Activated B cell treated with CpG ODN at 0.5 μM for 24 hours (primary cell): ENCODE data around the gene KIF5B. TPM values are rescaled to one million over a fixed set of nuclear protein-coding genes. Genes with fewer than 3 reads are reported as not detected.
"Not testable (repeated sequence)": the region's sequence is repeated elsewhere in the genome, so short reads cannot be mapped to it uniquely, and the experiment has no call there.

Experiments
- ATAC-seq: fragments of 200-7000 bp; cut with Tn5 transposase; one replicate; pipeline ENCODE4 v1.10.0; 2021; ENCODE audit warnings: low read depth, mild to moderate bottlenecking, moderate library complexity
- CTCF ChIA-PET: fragments of 350-600 bp; sonication (Branson Sonifier 250); formaldehyde crosslinking; loops from one replicate; lab custom pipeline; 2021; ENCODE audit warnings: antibody characterized with exemption; lab: Charles Lee
- POLR2A ChIA-PET: fragments of 350-600 bp; sonication (Branson Sonifier 250); formaldehyde crosslinking; loops from one replicate; lab custom pipeline; 2021; ENCODE audit warnings: antibody characterized with exemption; lab: Charles Lee
- DNase-seq: peaks from one replicate; pipeline ENCODE4 v3.0.0; 2022
- H3K27ac Mint-ChIP-seq: one replicate; pipeline ENCODE4 v1.8.0; 2020; ENCODE audit warnings: mixed read lengths
- H3K27me3 Mint-ChIP-seq: one replicate; pipeline ENCODE4 v1.8.0; 2021; ENCODE audit warnings: mixed read lengths
- H3K36me3 Mint-ChIP-seq: one replicate; pipeline ENCODE4 v1.8.0; 2021; ENCODE audit warnings: low read depth, mixed read lengths
- H3K4me1 Mint-ChIP-seq: one replicate; pipeline ENCODE4 v1.8.0; 2021; ENCODE audit warnings: mixed read lengths
- H3K4me3 Mint-ChIP-seq: one replicate; pipeline ENCODE4 v1.8.0; 2020; ENCODE audit warnings: mild to moderate bottlenecking, mixed read lengths
- H3K9me3 Mint-ChIP-seq: one replicate; pipeline ENCODE4 v1.8.0; 2020; ENCODE audit warnings: mixed read lengths
- CTCF ChIP-seq: fragments of 200-600 bp; IDR thresholded peaks from one replicate; pipeline ENCODE4 v1.8.0; 2022; ENCODE audit warnings: antibody characterized with exemption, mild to moderate bottlenecking
- intact Hi-C: fragments of 100-400 bp; cut with micrococcal nuclease; formaldehyde crosslinking; loops from one replicate; pipeline ENCODE4 v1.15.1; 2024
- total RNA-seq: library from RNA; stranded (reverse); gene quantifications from 2 replicates; pipeline ENCODE4 v1.2.3, GENCODE V29; 2022

The KIF5B gene
- total RNA-seq, 1 donor from 2014 or later = 45.0 TPM

DNA sequence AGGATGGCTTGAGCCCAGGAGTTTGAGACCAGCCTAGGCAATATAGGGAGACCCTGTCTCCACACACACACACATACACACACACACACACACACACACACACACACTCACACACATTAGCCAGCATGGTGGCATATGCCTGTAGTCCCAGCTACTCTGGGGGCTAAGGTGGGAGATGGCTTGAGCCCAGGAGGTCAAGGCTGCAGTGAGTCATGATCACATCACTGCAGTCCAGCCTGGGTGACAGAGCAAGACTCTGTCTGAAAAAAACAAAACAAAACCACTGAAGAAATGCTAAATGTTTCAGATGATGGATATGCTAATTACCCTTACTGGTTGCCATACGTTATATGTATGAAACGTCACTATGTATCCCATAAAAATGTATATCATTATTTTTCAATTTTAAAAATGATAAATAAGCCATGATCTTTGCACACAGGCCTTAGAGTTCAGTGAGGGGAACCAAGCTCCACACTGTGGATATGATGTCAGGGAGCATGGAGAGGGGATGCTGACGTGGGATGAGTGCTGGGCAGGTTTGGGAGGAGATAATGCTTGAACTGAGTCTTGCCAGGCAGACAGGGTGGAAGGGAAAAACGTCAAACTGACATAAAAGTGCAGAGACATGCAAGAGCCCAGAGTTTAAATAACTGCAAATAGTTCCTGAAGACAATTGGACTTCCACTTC, 81.6 kb downstream of the KIF5B start:
- ATAC-seq (no peak), DNase-seq (no peak)
- CTCF ChIA-PET = no interaction called here
- Mint-ChIP-seq H3K9me3 (no peaks in the 10 kb centered on the region), H3K36me3 (no peaks in the 10 kb centered on the region), H3K27me3 (no peaks in the 10 kb centered on the region), H3K4me1 (peaks cover 13% of the 10 kb centered on the region), H3K27ac (no peak overlapping the region), H3K4me3 (no peak overlapping the region)
- intact Hi-C loops = no loop called here
- TF ChIP-seq CTCF = no peak
- POLR2A ChIA-PET = no interaction called here

- no peak overlapping the region for H3K4me3 Mint-ChIP-seq
- intact Hi-C loops = no loop called here
- POLR2A ChIA-PET = no interaction called here
- no peak for TF ChIP-seq CTCF
- DNase-seq = no peak
- no peaks in the 10 kb centered on the region for H3K9me3 Mint-ChIP-seq
- no peaks in the 10 kb centered on the region for H3K36me3 Mint-ChIP-seq
- no peak overlapping the region for H3K27ac Mint-ChIP-seq
- CTCF ChIA-PET = no interaction called here
- no peaks in the 10 kb centered on the region for H3K27me3 Mint-ChIP-seq
- peaks cover 7% of the 10 kb centered on the region for H3K4me1 Mint-ChIP-seq
- ATAC-seq = no peak
Measured at GRCh38 chr10:31972519-31973041, 83.6 kb downstream of the KIF5B start.

GRCh38 chr10:31969847-31970246, 86.4 kb downstream of the KIF5B start:
- H3K27me3 Mint-ChIP-seq, intact Hi-C loops: not testable (repeated sequence)

DNA sequence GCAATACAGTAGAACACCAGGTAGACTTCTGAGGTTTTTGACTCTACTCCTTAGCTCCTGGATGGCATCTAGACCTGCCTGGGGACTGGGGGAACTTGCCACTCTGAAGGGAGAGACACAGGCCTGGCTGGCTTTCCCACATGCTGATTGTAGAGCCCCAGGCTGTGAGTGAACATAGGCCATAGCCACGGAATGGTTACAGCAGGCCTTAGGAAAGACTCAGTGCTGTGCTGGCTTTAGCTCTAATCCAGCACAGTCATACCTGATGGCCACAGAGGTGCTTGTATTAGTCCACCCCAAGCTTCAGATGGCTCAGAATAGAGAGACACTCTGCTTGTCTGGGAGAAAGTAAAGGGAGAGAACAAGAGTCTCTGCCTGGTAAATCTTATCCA, 92.6 kb downstream of the KIF5B start:
- POLR2A ChIA-PET = no interaction called here
- TF ChIP-seq CTCF = no peak
- no peak overlapping the region for H3K27ac Mint-ChIP-seq
- ATAC-seq (no peak), DNase-seq (no peak)
- intact Hi-C loops = no loop called here
- no peaks in the 10 kb centered on the region for H3K27me3 Mint-ChIP-seq
- H3K4me1 Mint-ChIP-seq = peaks cover 12% of the 10 kb centered on the region
- H3K9me3 Mint-ChIP-seq = no peaks in the 10 kb centered on the region
- CTCF ChIA-PET = no interaction called here
- H3K36me3 Mint-ChIP-seq = no peaks in the 10 kb centered on the region
- no peak overlapping the region for H3K4me3 Mint-ChIP-seq

More at GRCh38 chr10:31969847-31970246, 86.4 kb downstream of the KIF5B start:
- DNase-seq, H3K4me3 Mint-ChIP-seq, H3K36me3 Mint-ChIP-seq, H3K4me1 Mint-ChIP-seq, ATAC-seq, POLR2A ChIA-PET, CTCF ChIA-PET, H3K9me3 Mint-ChIP-seq, H3K27ac Mint-ChIP-seq: not testable (repeated sequence)

DNA sequence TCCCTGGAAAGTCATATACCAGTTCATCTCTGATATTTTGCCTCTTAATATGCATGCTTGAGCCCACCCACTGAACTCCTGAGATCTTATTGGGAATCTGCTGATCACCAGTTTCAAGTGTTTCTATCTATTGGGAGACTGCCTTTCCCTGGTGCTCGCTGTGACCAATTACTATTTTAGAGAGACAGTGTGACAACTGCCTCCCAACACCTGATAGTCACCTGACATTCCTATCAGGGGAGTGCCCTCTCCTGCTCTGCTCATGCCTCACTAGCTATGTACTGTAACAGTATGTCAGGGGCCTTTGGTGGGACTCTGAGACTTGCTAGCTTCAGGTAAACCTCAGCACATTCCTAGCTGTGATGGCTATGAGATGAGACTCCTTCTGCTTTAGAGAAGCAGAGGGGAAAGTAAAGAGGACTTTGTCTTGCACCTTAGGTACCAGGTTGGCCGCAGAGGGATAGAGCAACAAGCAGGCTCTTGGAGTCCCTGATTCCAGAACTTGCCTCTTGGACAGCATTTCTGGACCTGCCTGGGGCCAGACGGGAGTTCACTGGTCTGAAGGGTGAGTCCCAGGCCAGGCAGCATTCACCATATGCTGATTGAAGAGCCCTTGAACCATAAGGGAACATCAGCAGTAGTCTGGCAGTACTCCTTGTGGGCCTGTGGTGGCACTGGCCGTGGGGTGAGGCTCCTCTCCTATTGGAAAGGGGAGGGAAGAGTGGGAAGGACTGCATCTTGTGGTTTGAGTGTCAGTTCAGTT, 93.2 kb downstream of the KIF5B start:
- Mint-ChIP-seq H3K9me3 (no peaks in the 10 kb centered on the region), H3K27ac (no peak overlapping the region), H3K4me1 (peaks cover 12% of the 10 kb centered on the region), H3K36me3 (no peaks in the 10 kb centered on the region), H3K27me3 (no peaks in the 10 kb centered on the region), H3K4me3 (no peak overlapping the region)
- ATAC-seq = no peak
- TF ChIP-seq CTCF = no peak
- POLR2A ChIA-PET = no interaction called here
- DNase-seq = no peak
- intact Hi-C loops = no loop called here
- CTCF ChIA-PET = no interaction called here
